GM12875 (cell line): Measurements from ENCODE around the gene HDAC4.

Experiments used
- H3K4me3 ChIP-seq: one replicate; pipeline ENCODE4 v1.5.1; 2011; ENCODE audit warnings: low read depth, low read length, control low read depth
- CTCF ChIP-seq: IDR thresholded peaks from 2 replicates; pipeline ENCODE4 v1.5.1; 2011; ENCODE audit warnings: low read depth, mild to moderate bottlenecking, control low read depth, inconsistent platforms, low read length, moderate library complexity, borderline replicate concordance; ENCODE audit not compliant: insufficient read depth

Gene HDAC4

GRCh38 chr2:239158641-239159475 is 242.0 kb downstream of the HDAC4 start:
- no peak for TF ChIP-seq CTCF
- H3K4me3 ChIP-seq, result no peak overlapping the region

GRCh38 chr2:239157771-239158170 is 243.0 kb downstream of the HDAC4 start:
- TF ChIP-seq CTCF, result no peak
- no peak overlapping the region for H3K4me3 ChIP-seq

- TF ChIP-seq CTCF, result no peak
- H3K4me3 ChIP-seq, result no peak overlapping the region
Measured at GRCh38 chr2:239157269-239157668, 243.6 kb downstream of the HDAC4 start.

GRCh38 chr2:239156516-239157265 is 244.1 kb downstream of the HDAC4 start:
- no peak for TF ChIP-seq CTCF
- H3K4me3 ChIP-seq, result no peak overlapping the region

GRCh38 chr2:239155806-239156480 is 244.9 kb downstream of the HDAC4 start:
- no peak for TF ChIP-seq CTCF
- H3K4me3 ChIP-seq, result no peak overlapping the region

- H3K4me3 ChIP-seq, result no peak overlapping the region
- no peak for TF ChIP-seq CTCF
Measured at GRCh38 chr2:239154971-239155805, 245.6 kb downstream of the HDAC4 start.
